GM21717 (cell line): ENCODE measurements around the gene SMARCAD1.

ENCODE experiments used
- ATAC-seq: cut with Tn5 transposase; IDR thresholded peaks from one replicate; pipeline ENCODE4 v1.9.1; 2021; ENCODE audit warnings: mild to moderate bottlenecking, moderate library complexity; ENCODE audit not compliant: unreplicated experiment

SMARCAD1 gene

GRCh38 chr4:94207469-94208224, at the start of gene SMARCAD1:
TSS of gene SMARCAD1 (plus strand) at chr4:94207865. CDS start at chr4:94208395, 530 bp downstream.
- ATAC-seq, result peak; percentile 97

GRCh38 chr4:94158883-94159282, 48.8 kb upstream of the SMARCAD1 start:
- no peak for ATAC-seq

- ATAC-seq, result no peak
Measured at GRCh38 chr4:94159790-94160189, 47.9 kb upstream of the SMARCAD1 start.

- peak; percentile 84 for ATAC-seq
Measured at GRCh38 chr4:94160774-94161173, 46.9 kb upstream of the SMARCAD1 start.

GRCh38 chr4:94165256-94165655, 42.4 kb upstream of the SMARCAD1 start:
- ATAC-seq, result no peak

- no peak for ATAC-seq
Measured at GRCh38 chr4:94168321-94168720, 39.3 kb upstream of the SMARCAD1 start.

- ATAC-seq, result no peak
Measured at GRCh38 chr4:94169803-94170372, 37.8 kb upstream of the SMARCAD1 start.

GRCh38 chr4:94171616-94172015, 36.0 kb upstream of the SMARCAD1 start:
- no peak for ATAC-seq

- ATAC-seq, result no peak
Measured at GRCh38 chr4:94175553-94176261, 32.0 kb upstream of the SMARCAD1 start.

GRCh38 chr4:94177822-94178221, 29.8 kb upstream of the SMARCAD1 start:
- no peak for ATAC-seq

GRCh38 chr4:94181815-94182214, 25.9 kb upstream of the SMARCAD1 start:
- ATAC-seq, result no peak

- ATAC-seq, result no peak
Measured at GRCh38 chr4:94202769-94203168, 4.9 kb upstream of the SMARCAD1 start.

- no peak for ATAC-seq
Measured at GRCh38 chr4:94208266-94208665, 601 bp downstream of the SMARCAD1 start.

GRCh38 chr4:94208918-94209317, 1.3 kb downstream of the SMARCAD1 start:
- no peak for ATAC-seq

GRCh38 chr4:94211861-94212260, 4.2 kb downstream of the SMARCAD1 start:
- no peak for ATAC-seq

GRCh38 chr4:94214703-94215319, 7.1 kb downstream of the SMARCAD1 start:
- ATAC-seq, result no peak

- ATAC-seq, result no peak
Measured at GRCh38 chr4:94216394-94216793, 8.7 kb downstream of the SMARCAD1 start.

GRCh38 chr4:94219402-94219801, 11.7 kb downstream of the SMARCAD1 start:
- no peak for ATAC-seq

- ATAC-seq, result no peak
Measured at GRCh38 chr4:94221916-94222315, 14.3 kb downstream of the SMARCAD1 start.

GRCh38 chr4:94225449-94225848, 17.8 kb downstream of the SMARCAD1 start:
- no peak for ATAC-seq

GRCh38 chr4:94226763-94227162, 19.1 kb downstream of the SMARCAD1 start:
- ATAC-seq, result no peak
